PFSK-1 (cell line): Measurements from ENCODE around the gene RAB37.

Experiments used
- POLR2AphosphoS5 ChIP-seq: IDR thresholded peaks from 2 replicates; pipeline ENCODE4 v1.6.1; 2012; ENCODE audit warnings: low read depth, mild to moderate bottlenecking, control low read depth, low read length, moderate library complexity
- TAF1 ChIP-seq: IDR thresholded peaks from 2 replicates; pipeline ENCODE4 v1.6.1; 2012; ENCODE audit warnings: low read length, control low read depth, borderline replicate concordance; ENCODE audit not compliant: insufficient read depth

DNA sequence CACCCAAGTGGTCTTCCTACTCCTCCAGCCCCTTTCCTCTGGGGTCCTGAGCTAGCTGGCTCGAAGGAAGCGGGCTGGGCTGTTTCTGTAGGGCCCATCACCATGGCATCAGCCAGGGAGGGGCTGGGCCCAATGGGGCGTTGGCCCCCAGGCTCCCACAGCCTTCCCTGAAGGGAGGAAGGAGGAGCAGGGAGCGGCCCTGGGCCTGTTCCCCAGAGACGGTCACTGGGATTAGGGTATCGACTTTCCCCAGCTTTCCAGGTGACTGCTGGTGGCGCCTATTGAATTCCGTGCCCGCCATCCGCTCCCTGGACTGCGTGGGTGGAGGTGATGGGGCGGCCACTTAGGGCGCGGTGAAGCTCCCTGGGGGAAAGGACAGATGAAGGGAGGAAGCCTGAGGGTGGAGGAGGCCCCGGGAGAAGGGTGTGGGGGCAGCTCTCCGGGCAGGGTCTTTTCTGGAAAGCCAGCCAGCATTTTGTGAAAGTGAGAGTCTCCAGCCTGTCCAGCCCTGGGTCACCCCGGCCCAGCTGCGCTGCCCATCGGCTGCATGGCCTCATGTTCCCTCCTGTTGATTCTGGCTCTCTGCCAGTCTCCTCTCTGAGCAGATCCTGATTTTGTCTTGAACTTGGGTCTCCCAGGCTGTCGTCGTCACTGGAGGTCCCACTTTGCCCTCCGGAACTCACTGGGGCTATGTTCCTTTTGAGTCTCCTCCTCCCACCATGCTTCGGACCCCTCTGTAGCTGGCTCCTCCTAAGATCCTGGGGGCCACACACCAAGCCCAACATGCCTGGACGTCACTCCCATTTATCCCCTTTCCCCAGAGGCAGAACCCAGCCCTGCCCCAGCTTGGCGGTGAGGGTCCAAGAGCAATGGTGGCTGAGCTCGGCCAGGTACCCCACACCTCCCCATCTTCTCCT, 21.1 kb downstream of the RAB37 start:
- no peak for TF ChIP-seq POLR2AphosphoS5
- no peak for TF ChIP-seq TAF1
